Hepatocyte (in vitro differentiated cells): ENCODE measurements around the gene FEM1C. TPM values are rescaled to one million over a fixed set of nuclear protein-coding genes. Genes with fewer than 3 reads are reported as not detected.
A peak's percentile ranks its signal among the peaks of the same experiment; 100 is the strongest.

Experiments
- DNase-seq: peaks from one replicate; pipeline ENCODE4 v3.0.0-alpha.2; 2016; ENCODE audit warnings: low spot score
- H2AFZ ChIP-seq: fragments of 200-600 bp; sonication (generic); 2 replicates; pipeline ENCODE4 v1.6.0; 2016; ENCODE audit warnings: antibody characterized with exemption, mild to moderate bottlenecking
- H3K27ac ChIP-seq: fragments of 200-600 bp; sonication (generic); 2 replicates; pipeline ENCODE4 v1.5.1; 2016; ENCODE audit warnings: mild to moderate bottlenecking
- H3K27me3 ChIP-seq: fragments of 200-600 bp; sonication (generic); 2 replicates; pipeline ENCODE4 v1.6.1; 2016
- H3K36me3 ChIP-seq: fragments of 200-600 bp; sonication (generic); replicated peaks from 2 replicates; pipeline ENCODE4 v1.5.1; 2016; ENCODE audit warnings: low read depth; ENCODE audit not compliant: insufficient read depth
- H3K4me1 ChIP-seq: fragments of 200-600 bp; sonication (generic); 2 replicates; pipeline ENCODE4 v1.5.1; 2016; ENCODE audit warnings: mild to moderate bottlenecking, moderate library complexity; ENCODE audit not compliant: insufficient read depth
- H3K4me2 ChIP-seq: fragments of 200-600 bp; sonication (generic); 2 replicates; pipeline ENCODE4 v1.6.0; 2016
- H3K4me3 ChIP-seq: fragments of 200-600 bp; sonication (generic); 2 replicates; pipeline ENCODE4 v1.5.1; 2016; ENCODE audit warnings: mild to moderate bottlenecking
- H3K79me2 ChIP-seq: fragments of 200-600 bp; sonication (generic); 2 replicates; pipeline ENCODE4 v1.6.0; 2017; ENCODE audit warnings: mild to moderate bottlenecking
- H3K9me2 ChIP-seq: fragments of 200-600 bp; sonication (generic); replicated peaks from 2 replicates; pipeline ENCODE4 v1.6.0; 2017; ENCODE audit warnings: mild to moderate bottlenecking; ENCODE audit not compliant: insufficient read depth
- H3K9me3 ChIP-seq: fragments of 200-600 bp; sonication (generic); 2 replicates; pipeline ENCODE4 v1.5.1; 2016; ENCODE audit warnings: low read depth, mild to moderate bottlenecking
- H4K20me1 ChIP-seq: fragments of 200-600 bp; sonication (generic); 2 replicates; pipeline ENCODE4 v1.6.0; 2016; ENCODE audit warnings: mild to moderate bottlenecking; ENCODE audit not compliant: insufficient read depth, poor library complexity, severe bottlenecking
- EZH2 ChIP-seq: fragments of 200-600 bp; sonication (generic); IDR thresholded peaks from 2 replicates; pipeline ENCODE4 v1.6.1; 2016; ENCODE audit warnings: antibody characterized with exemption, mild to moderate bottlenecking, borderline replicate concordance
- EZH2phosphoT487 ChIP-seq: fragments of 200-600 bp; sonication (generic); IDR thresholded peaks from one replicate; pipeline ENCODE4 v1.6.1; 2018; ENCODE audit warnings: antibody characterized with exemption, mild to moderate bottlenecking, low read depth, moderate library complexity; ENCODE audit not compliant: unreplicated experiment, severe bottlenecking
- WGBS: methylation state at CpG from one replicate; pipeline ENCODE4 v1.1.6; 2016; ENCODE audit warnings: low lambda C conversion rate; ENCODE audit errors: missing lambda C conversion rate; 5-methylcytosine and 5-hydroxymethylcytosine counted together
- polyA plus RNA-seq: library from polyadenylated mRNA; unstranded; fragments of >200 nt; fragmentation: Nextera tagmentation; extraction: Ambion mirVana; gene quantifications from 2 replicates; pipeline ENCODE4 v1.2.1, GENCODE V29; 2016
- total RNA-seq: library from RNA; depleted of rRNA; stranded (reverse); fragments of >200 nt; gene quantifications from 2 replicates; pipeline ENCODE4 v1.2.3, GENCODE V29; 2014
- TF ChIP-seq, protein P1 (sequence below): fragments of 200-600 bp; sonication (generic); IDR thresholded peaks from 2 replicates; pipeline ENCODE4 v1.5.1; 2016; ENCODE audit warnings: antibody characterized with exemption, mild to moderate bottlenecking; ENCODE audit not compliant: poor library complexity

FEM1C gene
- total and polyA plus RNA-seq, 2 experiments from 2014 or later: 10.7 to 27.0 TPM

DNA sequence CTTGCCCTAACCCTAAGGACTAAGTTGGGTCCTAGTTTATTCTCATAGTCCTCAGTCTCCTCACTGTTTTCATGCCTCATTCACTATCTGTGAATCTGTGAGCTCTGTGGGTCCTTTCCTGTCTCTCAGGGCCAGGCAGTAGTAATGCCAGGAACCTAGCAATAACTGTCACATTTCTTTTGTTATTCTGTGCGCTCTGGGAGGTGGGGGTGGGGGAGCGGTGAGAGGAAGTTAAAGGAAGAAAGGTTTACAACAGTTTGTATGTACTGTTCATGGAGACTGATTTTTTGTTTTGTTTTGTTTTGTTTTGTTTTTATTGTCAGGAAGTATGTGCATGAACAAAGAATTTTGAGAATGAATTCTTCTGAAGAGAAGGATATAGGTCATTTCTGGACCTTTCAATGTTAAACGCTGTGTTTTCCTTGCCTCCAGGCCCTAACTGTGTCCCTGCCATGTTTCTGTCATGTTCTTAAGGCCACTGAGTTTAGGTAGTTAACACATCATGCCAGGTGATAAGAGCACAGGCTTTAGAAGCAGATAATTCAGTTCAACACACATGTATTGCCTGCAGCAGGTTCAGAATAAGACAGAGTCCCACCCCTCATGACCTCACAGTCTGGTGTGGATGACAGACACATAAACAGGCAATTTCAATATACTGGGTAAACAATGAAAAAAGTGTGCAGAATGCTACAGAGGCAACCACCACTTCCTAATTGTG lies 13.3 kb upstream of the FEM1C start:
- H3K27me3 ChIP-seq: no peaks in the 10 kb centered on the region
- no peak overlapping the region for H2AFZ ChIP-seq
- H4K20me1 ChIP-seq: no peaks in the 10 kb centered on the region
- no peaks in the 10 kb centered on the region for H3K79me2 ChIP-seq
- H3K4me2 ChIP-seq: peak overlapping the region; percentile 38
- no peaks in the 10 kb centered on the region for H3K9me2 ChIP-seq
- H3K9me3 ChIP-seq: no peaks in the 10 kb centered on the region
- TF ChIP-seq EZH2 (no peak), EZH2phosphoT487 (no peak)
- TF ChIP-seq, protein P1, sequence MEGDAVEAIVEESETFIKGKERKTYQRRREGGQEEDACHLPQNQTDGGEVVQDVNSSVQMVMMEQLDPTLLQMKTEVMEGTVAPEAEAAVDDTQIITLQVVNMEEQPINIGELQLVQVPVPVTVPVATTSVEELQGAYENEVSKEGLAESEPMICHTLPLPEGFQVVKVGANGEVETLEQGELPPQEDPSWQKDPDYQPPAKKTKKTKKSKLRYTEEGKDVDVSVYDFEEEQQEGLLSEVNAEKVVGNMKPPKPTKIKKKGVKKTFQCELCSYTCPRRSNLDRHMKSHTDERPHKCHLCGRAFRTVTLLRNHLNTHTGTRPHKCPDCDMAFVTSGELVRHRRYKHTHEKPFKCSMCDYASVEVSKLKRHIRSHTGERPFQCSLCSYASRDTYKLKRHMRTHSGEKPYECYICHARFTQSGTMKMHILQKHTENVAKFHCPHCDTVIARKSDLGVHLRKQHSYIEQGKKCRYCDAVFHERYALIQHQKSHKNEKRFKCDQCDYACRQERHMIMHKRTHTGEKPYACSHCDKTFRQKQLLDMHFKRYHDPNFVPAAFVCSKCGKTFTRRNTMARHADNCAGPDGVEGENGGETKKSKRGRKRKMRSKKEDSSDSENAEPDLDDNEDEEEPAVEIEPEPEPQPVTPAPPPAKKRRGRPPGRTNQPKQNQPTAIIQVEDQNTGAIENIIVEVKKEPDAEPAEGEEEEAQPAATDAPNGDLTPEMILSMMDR: no peak
- H3K27ac ChIP-seq: peak overlapping the region; percentile 79
- DNase-seq: peak; percentile 62
- no peaks in the 10 kb centered on the region for H3K36me3 ChIP-seq
- WGBS: 58% methylated on average over 3 of the region's 3 CpGs
- peaks cover 9% of the 10 kb centered on the region for H3K4me1 ChIP-seq
- no peak overlapping the region for H3K4me3 ChIP-seq

DNA sequence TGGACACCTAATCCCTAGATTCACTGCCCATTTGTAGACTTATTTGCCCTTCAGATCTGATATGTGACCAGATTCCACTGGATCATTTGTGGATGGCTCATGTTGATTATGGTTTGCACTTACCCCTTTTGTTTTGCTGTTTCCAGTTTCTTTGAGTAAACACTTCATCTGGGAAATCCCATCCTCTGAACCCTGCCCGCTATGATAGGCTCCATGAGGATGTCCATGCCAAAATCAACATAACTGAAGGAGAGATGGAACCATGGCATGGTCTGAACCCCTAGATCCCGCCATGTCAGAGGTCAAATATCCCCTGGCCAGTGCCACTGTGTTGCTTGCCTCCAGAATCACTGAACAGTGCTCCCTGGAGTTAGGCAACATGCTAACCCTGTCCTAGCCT lies 11.7 kb upstream of the FEM1C start:
- 96% methylated on average over 2 of the region's 2 CpGs for WGBS
- Histone ChIP-seq H3K79me2 (no peaks in the 10 kb centered on the region), H4K20me1 (no peaks in the 10 kb centered on the region), H3K4me2 (no peak overlapping the region), H3K9me3 (no peaks in the 10 kb centered on the region), H3K36me3 (no peaks in the 10 kb centered on the region), H3K27ac (no peak overlapping the region), H2AFZ (no peak overlapping the region), H3K9me2 (no peaks in the 10 kb centered on the region), H3K27me3 (no peaks in the 10 kb centered on the region), H3K4me3 (no peak overlapping the region), H3K4me1 (peaks cover 9% of the 10 kb centered on the region)
- no peak for DNase-seq
- no peak for TF ChIP-seq EZH2phosphoT487
- TF ChIP-seq, protein P1: no peak
- no peak for TF ChIP-seq EZH2

DNA sequence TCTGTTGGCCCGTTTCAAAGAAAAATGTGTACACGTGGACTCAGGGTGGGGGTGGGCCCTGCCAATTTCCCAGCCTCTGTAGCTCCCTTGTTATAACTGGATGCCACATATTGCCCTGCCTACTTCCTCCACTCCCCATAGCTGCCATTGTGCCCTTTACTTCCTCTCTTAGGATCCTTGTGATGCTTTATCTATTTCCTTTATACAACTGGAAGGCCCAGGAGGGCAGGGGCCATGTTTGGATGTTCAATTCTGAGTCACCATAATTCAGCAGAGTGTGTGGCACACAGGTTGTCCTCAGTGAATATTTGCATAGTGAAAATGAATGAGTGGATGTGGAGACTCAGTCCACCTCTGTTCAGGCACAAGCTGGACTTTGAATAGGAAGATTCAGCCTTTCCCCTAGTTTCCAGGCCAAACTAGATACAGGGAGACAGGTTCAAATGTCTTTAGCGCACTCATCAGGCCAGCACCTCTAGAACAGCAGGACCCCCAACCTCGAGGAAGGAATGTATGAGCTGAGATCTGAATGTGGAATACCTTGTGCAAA lies 10.6 kb upstream of the FEM1C start:
- 93% methylated on average over 4 of the region's 4 CpGs for WGBS
- no peaks in the 10 kb centered on the region for H3K9me2 ChIP-seq

More for the DNA sequence above, 10.6 kb upstream of the FEM1C start:
- Histone ChIP-seq H3K9me3 (no peaks in the 10 kb centered on the region), H3K4me2 (no peak overlapping the region), H3K79me2 (no peaks in the 10 kb centered on the region), H3K27ac (no peak overlapping the region), H4K20me1 (no peaks in the 10 kb centered on the region), H3K4me1 (peaks cover 9% of the 10 kb centered on the region), H3K36me3 (no peaks in the 10 kb centered on the region), H3K4me3 (no peak overlapping the region), H2AFZ (no peak overlapping the region), H3K27me3 (no peaks in the 10 kb centered on the region)
- TF ChIP-seq EZH2phosphoT487 (no peak), EZH2 (no peak)
- TF ChIP-seq, protein P1: no peak
- no peak for DNase-seq
